NCI-H1048 (cell line): ENCODE results near the gene XYLT2.
A peak's percentile ranks its signal among the peaks of the same experiment; 100 is the strongest.

Source experiments
- DNase-seq: peaks from one replicate; lab custom pipeline; 2025; lab: John Stamatoyannopoulos, UW

Gene XYLT2

DNA sequence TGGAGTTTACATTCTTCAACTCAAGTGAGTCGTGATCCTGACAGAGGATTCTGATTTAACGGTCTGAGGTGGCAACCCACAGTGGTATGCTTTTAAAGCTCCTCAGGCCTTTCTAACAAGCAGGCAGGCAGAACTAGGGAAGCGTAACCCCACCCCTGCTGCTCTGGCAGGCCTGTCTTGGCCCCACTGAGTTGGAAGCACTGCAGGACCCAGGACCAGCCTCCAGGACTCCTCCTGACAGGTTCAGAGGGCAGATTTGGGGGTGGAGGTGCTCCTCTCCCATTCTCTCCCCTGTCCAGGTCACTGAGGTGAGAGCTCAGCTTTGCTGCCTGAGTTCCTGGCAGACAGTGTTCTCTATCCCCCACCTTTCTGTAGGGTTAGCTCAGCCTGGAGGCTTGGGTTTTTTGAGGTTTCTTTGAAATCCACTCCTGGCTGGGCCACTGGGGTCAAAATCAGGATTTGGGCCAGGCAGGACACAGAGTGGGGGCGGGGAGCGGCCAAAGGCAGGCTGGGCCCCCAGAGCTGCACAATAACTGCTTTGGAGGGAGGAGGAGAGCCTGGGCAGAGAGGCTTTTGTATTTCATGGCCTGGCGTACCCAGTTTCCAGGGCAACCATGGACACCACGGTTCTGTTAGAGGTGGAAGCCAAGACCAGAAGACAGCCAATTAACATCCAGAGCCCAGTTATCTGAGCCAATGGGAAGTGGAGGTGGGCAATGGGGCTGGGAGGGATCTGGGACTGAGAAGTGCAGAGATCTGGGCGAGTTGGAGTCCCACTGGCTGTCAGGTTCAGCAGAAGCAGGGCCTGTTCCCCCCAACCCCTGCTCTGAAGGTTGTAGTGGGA, 17.5 kb downstream of the XYLT2 start:
- no peak for DNase-seq

DNA sequence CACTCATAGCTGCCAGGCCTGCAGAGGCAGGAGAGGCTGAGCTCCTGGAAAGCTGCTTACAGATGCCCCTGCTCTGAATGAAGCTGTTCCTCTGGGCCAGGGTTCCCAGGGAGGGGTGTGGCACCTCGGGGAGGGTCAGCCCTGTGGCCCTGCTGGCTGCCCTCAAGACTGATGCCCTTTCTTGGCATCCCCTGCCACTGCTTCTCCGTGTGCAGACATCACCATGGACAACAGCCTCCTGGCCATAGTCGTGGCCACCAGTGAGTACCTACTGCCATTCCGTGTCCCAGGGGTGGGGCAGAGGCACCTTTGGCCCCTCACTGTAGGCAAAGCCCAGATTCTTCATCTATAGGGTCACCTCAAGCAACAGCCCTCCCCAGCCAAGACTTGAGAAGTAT, 18.1 kb downstream of the XYLT2 start:
- no peak for DNase-seq

DNA sequence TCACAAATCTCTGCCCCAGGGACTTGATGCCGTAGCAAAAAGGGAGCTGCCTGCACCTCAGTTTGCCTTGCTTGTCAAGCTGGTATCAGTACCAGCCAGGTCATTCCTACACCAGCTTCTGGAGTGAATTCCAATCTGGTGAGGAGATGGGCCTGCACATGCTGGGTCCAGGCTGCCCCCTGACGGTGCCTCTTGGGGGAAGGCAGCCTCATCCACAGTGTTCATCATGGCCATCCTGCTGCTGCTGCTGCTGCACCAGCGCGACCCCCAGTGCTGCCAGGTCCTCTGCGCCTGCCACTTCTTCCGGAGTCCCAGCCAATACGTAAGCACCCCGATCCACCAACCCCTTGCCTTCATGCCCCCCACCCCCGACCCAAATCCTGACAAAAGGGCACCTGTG, 18.8 kb downstream of the XYLT2 start:
- no peak for DNase-seq

DNA sequence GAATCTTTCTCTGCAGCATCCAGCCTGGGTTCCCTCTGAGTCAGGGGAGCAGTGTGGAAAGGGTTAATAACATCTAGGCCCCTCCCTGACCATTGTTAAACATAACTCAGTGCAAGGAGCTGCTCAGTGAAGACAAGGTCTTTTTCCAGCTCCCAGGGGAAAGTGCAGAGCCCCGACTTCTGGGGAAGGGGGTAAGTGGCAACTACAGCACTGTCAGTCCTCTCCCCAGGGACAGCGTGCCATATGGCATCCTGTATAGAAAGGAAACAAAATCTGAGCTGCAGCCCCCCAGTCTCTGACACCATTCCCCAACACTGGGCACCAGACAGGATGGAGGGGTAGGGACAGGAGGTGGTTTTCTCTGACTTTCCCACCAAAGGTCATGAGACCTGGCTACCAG, 19.2 kb downstream of the XYLT2 start:
- no peak for DNase-seq

DNA sequence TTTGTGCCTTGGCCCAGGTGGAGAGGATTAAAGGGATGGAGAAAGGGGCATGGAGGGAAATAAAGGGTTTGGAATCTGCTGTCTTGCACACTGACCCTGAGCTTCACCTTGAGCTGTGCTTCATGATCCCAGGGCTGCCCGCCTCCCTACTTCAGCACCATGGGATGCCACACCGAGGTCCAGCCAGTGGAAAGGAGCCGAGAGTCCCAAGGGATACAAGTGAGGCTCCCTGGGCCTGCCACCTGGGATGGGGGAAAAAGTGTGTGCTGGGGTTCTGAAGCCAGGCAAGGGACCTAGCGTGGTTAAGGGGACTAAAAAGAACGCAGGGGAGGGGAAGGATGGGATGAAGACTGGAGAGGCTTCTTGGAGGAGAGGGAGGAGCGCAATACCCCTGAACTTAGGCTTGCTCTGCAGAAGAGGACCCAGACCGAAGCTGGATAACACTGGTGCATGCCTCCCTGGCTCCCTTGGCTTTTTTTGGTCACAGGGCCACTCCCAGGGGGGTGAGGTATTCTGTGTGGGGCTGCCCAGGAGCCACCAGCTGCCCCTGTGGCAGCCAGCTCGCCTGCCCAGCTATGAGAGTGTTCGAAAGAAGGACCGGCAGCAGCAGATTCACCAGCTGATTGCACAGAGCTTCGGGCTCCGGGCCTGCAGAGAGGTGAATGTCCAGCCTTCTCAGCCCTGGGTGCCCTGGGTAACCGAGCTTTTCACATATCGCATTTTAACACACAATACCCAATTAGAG, 19.9 kb downstream of the XYLT2 start:
- DNase-seq, result no peak

DNA sequence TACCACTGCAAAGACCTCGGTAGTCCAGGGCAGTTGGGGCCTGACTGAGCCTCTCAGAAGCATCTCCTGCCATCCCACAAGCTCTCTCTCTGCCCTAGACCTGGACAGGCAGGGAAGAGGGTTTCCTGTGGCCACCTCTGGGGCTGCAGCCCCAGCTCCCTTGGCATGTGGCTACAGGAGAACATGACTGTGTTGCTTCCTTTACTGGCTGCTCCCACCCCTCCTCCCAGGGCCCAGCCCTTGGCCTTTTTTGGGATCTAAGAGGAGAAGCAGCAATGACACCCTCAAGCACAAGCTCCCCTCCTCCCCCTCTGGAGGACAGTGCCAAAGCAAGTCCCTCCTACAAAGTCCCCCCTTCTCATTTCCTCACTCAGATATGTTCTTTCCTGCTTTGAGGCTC, 21.5 kb downstream of the XYLT2 start:
- DNase-seq, result no peak

DNA sequence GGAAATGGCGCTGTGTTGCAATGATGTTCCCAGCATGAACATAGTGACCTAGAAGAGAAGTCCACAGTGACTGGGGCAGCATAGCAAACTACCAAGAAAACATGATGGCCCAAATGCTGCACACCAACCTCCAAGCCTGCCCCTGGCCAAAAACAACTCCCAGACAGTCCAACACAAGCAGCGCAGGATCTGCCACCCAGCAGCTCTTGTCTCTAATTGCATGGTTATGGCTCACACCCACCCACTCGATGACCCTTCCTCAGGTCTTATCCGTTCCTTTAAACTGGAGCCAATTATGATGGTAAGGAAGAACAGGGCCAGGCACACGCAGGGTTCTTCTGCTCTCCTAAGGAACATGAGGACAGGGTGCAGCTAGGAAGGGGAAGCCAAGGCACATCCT, 24.1 kb downstream of the XYLT2 start:
- DNase-seq, result no peak

DNA sequence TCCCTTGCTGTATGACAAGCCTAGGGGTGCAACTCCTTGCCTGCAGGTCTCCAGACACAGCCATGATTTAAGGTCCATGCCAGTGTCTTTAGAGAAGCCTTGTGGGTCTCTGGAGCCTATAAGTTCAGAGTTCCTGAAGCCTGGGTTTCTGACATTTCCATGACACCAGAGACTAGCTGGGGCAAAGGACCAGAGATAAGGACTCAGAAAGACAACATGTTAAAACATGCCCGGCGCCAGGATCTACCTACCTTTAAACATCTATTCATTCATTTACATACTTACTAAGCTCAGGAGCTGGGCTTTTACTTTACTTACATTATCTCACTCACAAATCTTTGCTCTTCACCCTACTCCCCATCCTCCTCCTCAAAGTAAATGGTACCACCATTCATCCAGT, 25.6 kb downstream of the XYLT2 start:
- DNase-seq, result no peak

DNA sequence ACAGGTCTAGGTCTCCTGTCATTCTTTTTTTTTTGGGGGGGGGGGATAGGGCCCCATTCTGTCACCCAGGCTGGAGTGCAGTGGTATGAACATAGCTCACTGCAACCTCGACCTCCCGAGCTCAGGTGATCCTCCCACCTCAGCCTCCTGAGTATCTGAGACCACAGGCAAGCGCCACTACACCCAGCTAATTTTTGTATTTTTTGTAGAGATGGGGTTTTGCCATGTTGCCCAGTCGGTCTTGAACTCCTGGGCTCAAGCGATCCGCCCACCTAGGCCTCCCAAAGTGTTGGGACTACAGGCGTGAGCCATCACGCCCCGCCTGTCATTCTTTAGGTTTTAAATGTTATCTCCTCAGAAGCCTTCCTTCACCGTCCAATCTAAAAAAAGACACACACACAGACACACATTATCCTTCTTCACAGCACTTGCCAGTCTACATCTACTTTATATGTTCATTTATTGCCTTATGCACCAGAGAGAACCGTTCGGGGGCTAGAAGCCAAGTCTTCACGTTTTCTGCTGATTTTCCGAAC, 26.4 kb downstream of the XYLT2 start:
- no peak for DNase-seq

DNA sequence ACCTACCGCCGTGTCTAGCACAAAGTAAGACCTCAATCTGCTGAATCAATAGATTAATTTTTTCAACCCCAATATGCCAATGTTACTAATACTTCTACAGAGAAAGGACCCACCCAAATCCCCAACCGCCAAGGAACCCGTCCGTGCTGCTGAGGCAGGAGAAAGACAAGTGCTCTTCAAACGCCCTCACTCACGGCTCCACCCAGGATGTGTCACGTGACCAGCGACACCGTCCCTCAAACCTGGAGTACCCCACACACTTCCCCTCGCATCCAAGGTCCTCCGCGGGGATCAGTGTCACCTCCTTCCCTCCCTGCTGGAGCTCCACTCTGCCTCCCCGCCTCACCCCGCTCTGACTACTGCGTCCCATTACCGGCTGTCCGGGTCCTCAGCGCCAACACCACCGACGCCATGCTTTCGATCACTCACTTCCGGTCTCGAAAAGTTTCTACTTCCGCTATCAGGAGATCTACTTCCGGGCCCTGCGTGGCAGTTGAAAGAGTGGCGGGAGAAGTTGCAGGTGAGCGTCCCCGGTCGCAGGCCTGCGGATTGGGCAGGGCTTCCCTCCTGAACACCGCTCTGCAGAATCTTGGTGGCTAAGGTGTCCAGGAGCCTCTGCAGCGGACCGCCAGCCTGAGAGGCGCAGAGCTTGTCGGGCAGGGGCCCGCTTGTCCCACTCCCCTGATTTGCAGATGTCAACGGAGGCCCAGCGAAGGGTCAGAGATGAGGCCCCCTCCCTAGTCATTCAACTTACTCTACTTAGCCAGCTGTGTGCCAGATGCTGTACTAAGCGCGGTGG, 27.0 kb downstream of the XYLT2 start, which contains the start of the genes EME1 and MRPL27:
TSS of gene EME1 (plus strand) at position 472 of the 799 bp plus-strand sequence. CDS start 1,980 bp downstream, outside the sequence.
TSS of gene MRPL27 (minus strand) at position 427 of the 799 bp plus-strand sequence. CDS start at position 413, 14 bp downstream.
- peak; percentile 68 for DNase-seq

DNA sequence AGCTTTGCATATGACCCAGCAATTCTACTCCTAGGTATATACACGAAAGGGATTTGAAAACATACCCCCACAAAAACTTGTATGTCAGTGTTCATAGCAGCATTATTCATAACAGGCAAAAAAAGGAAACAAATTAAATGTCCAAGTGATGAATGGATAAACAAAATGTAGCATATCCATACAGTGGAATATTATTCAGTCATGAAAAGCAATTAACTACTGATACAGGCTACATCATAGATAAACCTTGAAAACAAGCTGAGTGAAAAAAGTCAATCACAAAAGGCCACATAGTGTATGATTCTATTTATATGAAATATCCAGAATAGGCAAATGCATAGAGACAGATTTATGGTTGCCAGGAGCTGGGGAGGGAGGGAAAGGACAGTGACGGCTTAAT, 27.8 kb downstream of the XYLT2 start:
- DNase-seq, result no peak

DNA sequence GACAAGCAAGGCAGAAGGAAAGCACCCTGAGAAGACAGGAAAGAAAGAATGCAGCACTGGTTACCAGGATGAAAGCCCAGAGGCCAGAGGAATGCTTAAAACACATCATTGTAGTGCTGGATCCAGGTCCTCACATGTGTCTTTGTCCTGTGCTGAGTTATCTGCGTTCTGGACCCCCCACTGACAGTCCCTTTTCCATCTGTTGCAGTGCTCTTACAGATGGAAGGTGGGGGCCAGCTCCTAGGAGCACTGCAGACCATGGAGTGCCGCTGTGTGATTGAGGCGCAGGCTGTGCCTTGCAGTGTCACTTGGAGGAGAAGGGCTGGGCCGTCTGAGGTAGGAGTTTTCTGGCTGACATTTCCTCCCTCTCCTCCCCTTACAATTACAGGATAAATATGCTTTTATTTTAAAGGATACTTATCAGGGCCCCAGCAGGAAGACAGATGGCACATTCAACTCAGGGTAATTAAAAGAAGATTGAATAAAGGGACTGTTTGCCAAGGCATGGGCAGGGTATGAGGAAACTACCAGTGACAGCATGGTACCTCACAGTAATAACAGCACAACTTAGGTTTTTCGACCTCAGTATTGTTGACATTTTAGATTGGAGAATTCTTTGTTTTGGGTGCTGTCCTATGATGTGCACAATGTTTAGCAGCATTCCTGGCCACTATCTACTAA, 30.1 kb downstream of the XYLT2 start:
- no peak for DNase-seq

DNA sequence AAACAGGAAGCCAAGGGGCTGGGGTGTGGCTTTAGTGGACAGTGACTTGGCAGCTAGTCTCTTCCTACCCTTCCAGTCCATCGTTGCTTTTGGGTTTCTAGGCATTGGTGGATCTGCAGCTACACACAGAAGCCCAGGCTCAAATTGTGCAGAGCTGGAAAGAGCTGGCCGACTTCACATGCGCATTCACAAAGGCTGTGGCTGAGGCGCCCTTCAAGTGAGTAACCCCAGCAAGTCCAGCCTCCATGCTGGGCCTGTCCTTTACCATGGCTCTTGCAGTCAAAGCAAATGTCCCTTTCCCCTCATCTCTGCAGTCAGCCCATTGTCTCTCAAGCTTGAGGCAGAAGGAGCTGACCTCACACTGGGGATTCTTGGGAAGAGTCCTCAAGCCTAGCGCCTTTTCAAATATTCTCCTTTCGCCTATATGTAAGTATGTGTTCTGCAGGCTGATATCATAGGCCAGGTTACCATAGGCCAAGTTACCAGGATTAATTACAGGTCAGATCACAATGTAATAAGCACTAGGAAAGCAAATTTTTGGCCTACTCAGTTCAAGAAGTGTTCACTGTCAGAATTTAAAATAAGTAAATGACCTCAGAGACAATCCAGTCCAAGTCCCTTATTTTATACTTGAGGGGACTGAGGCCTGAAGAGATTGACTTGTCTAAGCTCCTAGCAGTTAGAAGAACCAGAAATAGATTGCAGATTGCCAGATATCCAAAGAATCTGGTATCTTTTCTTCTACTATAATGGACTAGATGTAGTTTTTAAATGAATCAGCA, 33.6 kb downstream of the XYLT2 start:
- DNase-seq, result no peak

DNA sequence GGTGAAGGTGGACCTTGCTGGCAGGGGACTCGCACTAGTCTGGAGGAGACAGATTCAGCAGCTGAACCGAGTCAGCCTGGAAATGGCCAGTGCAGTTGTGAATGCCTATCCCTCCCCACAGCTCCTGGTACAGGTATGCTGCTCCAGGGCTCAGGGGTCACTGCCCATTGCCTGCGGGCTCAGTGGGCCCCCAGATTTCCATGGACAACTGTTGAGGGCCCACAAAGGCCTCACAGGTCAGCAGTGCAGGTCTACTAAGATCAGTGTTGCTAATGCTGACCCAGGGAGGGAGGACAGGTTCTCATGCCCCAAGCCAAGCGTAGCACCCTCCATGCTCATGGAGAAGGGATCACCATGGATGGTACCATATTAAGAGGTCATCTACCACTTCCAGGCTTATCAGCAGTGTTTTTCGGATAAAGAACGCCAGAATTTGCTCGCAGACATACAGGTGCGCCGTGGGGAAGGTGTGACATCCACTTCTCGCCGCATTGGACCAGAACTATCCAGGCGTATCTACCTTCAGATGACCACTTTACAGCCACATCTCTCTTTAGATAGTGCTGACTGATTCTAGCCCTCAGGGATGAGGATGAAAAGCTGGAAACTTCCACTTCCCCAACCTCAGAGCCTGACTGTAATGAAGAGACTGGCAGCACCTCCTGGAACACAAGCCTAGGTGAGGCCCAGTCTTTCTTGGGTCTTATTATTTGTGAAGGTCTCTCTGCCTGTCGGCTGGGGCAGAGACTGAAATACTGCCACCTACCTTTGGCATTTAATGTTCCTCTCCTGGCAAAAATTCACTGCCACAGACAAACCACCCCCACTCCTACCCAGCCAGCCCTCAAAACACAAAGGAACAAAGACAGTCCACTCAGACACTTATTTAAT, 34.7 kb downstream of the XYLT2 start:
- no peak for DNase-seq

DNA sequence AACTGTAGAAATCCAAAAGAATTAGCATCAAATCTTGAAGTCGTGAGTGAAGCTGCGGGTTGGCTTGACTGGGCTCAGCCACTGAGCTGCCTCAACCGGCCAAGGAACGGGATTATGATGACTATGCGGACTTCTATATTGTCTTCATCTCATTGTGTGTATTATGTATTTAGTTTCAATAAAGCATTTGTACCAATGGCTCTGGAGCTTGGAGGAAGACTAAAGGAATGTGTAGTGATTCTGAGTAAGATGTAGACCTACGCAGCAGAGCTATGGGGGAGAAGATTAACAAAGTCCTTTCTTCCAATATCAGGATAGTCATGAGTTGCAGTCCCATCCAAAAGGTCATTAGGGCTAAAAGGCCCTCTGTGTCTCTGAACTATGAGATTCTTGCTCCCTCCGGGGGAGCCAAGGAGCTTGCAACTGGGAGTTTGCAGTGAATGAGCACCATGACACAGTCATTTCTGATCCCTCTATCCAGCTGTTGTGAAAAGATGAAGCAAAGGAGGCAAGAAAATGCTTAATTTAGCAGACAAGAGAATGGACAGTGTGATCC, 35.4 kb downstream of the XYLT2 start:
- DNase-seq, result no peak

DNA sequence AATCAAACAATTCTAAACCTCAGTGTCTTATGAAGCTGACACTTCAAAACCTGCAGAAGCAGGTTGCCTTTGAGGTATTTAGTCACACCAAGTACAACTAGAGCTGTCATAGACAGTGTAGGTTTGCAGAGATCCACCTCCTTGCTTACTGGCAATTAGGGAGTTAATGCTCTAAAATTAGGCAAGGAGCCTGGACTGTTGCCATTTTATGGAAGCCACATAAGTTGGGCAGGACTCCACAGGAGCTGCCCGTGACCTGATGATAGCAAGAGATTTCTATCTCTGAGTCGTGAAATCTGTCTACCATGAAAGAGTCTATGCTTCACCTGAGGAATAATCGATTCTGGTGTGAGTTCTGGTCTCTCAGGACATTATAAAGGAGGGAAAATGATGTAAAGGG, 36.0 kb downstream of the XYLT2 start:
- no peak for DNase-seq

DNA sequence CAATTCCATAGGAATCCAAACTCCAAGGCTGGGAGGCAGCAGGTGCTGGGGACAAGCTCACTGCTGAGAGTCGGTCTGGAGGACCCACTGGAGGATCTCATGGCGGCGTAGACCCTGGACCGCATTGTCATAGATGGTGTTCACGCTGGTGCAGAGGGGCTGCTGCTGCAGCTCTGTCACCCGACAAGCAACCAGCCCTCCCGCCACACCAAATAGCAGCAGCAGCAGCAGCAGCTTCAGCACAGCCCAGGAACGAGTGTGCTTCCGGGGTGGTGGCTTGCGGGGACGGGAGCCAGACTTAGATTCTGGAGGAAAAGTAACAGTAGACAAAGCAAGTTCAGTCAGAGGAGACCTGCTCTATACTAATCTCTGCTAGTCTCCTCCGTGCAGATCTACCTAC, 37.0 kb downstream of the XYLT2 start:
- DNase-seq, result no peak

DNA sequence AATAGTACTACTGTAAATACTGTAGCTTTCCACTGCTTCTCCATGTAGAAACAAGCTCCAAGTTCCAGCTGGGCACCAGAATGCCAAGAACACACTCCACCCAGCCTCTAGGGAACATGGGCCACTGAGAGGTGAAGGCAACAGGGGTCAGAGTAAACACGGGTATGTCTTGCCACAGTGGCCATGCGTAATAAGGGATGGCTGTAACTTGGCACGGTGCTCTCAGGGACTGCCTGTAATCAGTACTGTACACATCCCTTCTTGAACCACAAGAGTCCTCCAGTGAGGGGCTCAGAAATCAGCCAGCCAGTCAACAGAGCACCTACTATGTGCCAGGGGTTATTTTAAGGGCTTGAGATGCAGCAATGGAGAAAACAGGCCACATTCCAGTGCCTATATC, 40.6 kb downstream of the XYLT2 start:
- DNase-seq, result no peak

DNA sequence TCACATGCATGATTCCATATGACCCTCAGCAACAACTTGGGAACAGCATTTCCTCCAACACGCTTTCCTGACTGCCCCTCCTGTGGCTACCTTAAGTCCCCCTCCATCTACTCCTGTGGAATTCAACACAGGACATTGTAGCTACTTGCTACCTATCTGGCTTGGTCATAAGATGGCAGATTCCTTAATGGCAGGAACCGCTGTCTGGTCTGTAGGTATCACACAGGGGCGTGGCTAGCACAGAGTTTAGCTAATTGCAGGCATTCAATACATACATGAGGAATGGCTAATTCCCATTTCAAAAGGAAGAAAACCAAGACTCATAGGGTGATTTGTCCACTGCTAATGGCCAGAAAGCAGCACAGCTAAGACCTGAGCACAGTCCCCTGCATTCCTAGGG, 42.8 kb downstream of the XYLT2 start:
- DNase-seq, result no peak
